CD4-positive, alpha-beta T cell treated with Interleukin-4 for 4 hours (primary cell): Measurements from ENCODE around the gene KLLN.
"Not testable (repeated sequence)": the region's sequence is repeated elsewhere in the genome, so short reads cannot be mapped to it uniquely, and the experiment has no call there.

Experiments
- DNase-seq: peaks from one replicate; pipeline ENCODE4 v3.0.0-alpha.2; 2020

Gene KLLN

GRCh38 chr10:87841186-87841585 is 22.1 kb downstream of the KLLN start:
- no peak for DNase-seq

- DNase-seq, result no peak
Observed at GRCh38 chr10:87838650-87839049, 24.7 kb downstream of the KLLN start.

- no peak for DNase-seq
Observed at GRCh38 chr10:87837445-87837844, 25.9 kb downstream of the KLLN start.

- DNase-seq, result no peak
Observed at GRCh38 chr10:87836098-87836497, 27.2 kb downstream of the KLLN start.

DNA sequence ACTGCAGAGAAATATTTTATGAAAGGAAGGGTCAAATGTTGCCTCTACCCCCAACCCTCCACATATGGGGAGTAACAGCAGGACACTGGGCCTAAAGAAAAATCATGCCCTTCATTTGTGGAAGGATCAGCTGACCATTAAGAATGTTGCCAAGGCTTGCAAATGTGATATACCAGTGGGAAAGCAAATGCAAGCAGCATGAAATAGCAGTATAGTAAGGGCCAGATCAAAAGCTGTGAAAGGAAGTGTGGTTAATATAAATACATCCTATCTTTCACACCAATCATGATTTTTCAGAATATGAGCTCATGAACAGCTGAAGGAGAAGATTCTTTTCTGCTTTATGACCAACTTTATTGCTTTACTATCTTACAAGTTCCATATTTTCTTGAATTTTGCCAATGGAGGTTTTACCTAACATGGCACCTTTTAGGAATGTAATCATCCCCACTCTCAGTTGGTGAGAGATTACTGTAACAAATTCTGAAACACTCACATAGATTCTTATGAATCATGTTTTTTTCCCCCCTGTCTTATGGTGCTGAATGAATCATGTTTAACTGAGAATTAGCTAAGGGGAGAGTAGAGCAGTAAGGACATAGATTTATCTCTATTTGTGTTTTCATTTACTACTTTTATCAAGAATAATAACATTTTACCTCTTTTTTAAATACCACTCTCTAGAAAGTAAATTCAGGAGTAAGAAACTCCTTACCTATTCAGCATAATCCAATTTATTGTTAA is 33.2 kb downstream of the KLLN start:
- DNase-seq, result no peak

- DNase-seq, result not testable (repeated sequence)
Observed at GRCh38 chr10:87829051-87829450, 34.3 kb downstream of the KLLN start.

- no peak for DNase-seq
Observed at GRCh38 chr10:87827681-87828080, 35.7 kb downstream of the KLLN start.

DNA sequence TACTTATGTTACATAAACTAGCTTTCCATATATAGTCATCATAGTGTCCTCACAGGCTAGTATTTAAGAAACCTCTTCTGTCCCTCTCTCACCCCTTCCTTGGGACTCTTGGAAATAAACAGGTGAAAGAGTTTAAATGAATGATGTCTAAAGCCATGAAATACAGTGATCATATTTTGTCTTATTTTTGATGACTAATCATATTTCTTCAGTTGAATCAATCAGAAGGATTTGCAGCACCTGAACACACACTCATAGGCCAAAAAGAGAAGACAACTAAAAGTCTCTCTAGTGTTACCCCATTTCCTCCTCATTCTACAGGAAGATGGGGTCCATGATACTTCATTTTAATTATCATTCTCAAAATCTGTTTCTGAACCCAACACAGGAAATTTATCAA is 36.7 kb downstream of the KLLN start:
- no peak for DNase-seq

GRCh38 chr10:87819289-87819585 is 44.1 kb downstream of the KLLN start:
- DNase-seq, result no peak

- peak; percentile 68 for DNase-seq
Observed at GRCh38 chr10:87818505-87819288, 44.6 kb downstream of the KLLN start.

DNA sequence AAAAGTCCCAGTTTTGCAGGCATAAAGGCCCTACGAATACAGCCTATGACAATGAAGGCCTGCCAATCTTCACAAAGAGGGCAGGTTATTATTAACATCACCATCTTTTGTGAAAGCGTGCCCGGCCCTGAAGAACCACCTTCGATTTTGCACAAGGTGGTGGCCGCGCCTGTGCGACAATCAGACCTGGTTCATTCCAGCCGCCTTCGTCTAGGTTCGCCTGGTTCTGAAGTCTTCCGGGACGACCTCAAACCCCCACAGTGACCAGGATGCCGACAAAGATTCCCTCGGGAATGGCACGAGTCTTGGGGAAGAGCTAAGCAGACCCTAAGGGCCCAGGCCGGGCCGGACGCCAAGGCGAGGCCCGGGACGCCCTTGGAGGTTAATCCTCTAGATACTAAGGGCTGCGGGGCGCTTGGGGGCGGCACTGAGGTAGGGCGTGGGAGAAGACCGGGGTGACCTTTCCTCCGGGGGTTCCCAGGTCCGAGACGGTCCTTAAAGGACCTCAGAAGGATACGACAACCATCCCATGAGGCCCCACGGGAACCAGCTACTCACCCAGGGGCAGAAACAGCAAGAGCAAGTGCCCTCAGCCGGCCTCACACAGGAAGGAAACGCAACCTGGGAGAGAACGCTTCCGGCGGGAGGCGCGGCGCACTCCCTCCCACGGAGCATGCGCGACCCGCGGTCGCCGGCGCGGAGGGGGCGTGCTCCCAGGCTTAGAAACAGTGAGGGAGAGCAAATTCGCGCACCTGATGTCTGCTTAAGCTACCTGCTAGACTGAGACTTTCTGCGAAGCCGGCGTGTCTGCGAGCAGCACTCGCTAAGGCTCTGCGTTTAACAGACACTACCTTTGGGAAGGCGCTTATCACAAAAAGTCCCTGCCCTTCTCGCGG is 45.5 kb downstream of the KLLN start, which contains the start of gene ATAD1:
TSS of gene ATAD1 (minus strand) at position 618 of the 896 bp plus-strand sequence. CDS start 3,627 bp downstream, outside the sequence.
- peak; percentile 89 for DNase-seq

DNA sequence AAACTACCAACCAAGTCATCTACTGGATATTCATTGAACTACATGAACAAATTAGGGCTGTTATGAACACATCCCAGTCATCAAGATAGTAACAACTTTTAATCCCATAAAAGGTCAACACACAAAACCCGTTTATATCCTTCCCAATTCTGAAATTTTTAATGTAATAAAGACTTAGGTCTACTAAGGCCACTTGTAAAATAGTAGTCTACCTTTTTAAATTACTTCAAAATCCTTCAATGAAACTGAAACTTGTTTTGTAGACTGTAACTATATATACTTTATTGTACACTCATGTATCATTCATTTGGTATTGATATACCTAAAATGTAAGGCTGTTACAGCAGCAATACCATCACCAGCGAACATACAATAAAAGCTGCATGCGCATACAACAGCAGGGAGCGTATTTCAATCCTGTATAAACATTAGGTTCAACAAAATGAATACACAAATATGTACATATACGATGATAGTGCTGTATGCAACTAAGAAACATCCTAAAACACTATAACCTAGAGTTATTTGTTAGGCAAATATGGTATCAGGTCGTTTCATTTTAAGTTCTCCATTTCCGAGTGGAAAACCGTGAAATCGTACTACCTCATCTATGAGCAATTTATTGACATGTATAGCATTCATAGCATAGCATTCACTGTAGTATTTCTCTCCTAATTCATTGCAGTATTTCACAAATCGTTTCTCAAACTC is 46.3 kb downstream of the KLLN start:
- DNase-seq, result no peak

DNA sequence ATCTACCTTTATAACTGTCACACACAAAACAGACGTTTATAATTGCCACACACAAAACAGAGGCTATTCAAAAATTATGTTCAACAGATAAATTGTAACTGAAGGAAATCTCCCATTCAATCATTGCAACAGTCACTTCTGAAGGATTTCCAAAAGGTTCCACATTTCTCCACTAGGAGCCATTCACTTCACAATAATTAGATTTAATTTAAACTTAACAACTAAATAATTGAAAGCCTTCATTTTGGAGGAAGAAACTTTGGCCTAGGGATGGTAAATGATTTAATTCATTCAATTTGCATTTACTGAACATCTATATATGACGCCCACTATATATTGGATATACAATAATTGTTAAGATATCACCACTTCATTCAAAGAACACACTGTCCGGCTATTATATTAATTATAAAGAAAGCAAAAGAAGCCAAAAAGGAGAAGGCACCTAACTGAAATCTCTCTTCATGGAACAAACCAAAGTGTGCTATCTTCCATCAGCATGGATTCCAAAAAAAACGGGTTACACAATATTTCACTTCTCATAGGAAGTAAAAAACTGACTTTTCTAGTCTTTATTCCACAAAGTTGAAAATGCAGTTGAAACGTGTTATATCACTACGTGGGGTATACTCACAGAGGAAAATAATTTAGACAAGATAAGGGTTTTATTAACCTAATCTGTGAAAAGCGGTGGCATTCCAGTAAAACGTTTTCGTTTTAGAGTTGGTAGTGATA is 47.0 kb downstream of the KLLN start:
- no peak for DNase-seq
